ENCODE measurements around the gene SNED1.

DNA sequence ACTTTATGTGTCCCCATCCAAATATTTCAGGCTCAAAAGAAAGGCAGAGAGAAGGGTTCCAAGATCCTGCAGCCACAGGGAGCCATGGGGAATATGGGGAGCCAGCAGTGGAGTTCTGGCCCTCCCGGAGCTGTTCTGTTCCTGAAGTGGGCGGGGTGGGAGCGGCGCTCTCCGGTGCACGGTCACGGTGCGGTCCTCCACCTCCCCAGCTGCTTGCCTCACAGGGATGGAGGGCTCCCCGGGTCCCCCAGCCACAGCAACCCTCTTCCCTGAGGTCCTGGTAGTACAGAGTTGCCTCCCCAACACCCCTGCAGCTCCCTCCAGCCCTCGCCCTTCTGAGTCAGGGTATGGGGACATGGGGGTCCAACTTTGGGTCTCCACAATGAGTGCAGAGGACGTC is 26.2 kb upstream of the SNED1 start:
- TF ChIP-seq EZH2 (IDR thresholded peaks at IDR 0.05; ENCODE audit: low read depth), result no peak
- TF ChIP-seq, protein P1, sequence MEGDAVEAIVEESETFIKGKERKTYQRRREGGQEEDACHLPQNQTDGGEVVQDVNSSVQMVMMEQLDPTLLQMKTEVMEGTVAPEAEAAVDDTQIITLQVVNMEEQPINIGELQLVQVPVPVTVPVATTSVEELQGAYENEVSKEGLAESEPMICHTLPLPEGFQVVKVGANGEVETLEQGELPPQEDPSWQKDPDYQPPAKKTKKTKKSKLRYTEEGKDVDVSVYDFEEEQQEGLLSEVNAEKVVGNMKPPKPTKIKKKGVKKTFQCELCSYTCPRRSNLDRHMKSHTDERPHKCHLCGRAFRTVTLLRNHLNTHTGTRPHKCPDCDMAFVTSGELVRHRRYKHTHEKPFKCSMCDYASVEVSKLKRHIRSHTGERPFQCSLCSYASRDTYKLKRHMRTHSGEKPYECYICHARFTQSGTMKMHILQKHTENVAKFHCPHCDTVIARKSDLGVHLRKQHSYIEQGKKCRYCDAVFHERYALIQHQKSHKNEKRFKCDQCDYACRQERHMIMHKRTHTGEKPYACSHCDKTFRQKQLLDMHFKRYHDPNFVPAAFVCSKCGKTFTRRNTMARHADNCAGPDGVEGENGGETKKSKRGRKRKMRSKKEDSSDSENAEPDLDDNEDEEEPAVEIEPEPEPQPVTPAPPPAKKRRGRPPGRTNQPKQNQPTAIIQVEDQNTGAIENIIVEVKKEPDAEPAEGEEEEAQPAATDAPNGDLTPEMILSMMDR (conservative IDR thresholded peaks at IDR 0.05), result no peak

Measured in PC-9 (cell line).